HepG2 (cell line): ENCODE data around the gene PPDPF. TPM values are rescaled to one million over a fixed set of nuclear protein-coding genes. Genes with fewer than 3 reads are reported as not detected.
A peak's percentile ranks its signal among the peaks of the same experiment; 100 is the strongest.

Source experiments
- AHDC1 ChIP-seq: sonication (generic); formaldehyde crosslinking; IDR thresholded peaks from 2 replicates; pipeline ENCODE4 v1.5.1; 2020; ENCODE audit warnings: mild to moderate bottlenecking, missing genetic modification reagents, borderline replicate concordance
- HMGA1 ChIP-seq: sonication (generic); formaldehyde crosslinking; conservative IDR thresholded peaks from 2 replicates; pipeline ENCODE4 v1.4.0; 2020; ENCODE audit warnings: missing genetic modification reagents
- HNF1B ChIP-seq: sonication (generic); formaldehyde crosslinking; IDR thresholded peaks from 2 replicates; pipeline ENCODE4 v1.5.1; 2020; ENCODE audit warnings: mild to moderate bottlenecking, moderate library complexity, missing genetic modification reagents
- HNRNPUL1 ChIP-seq: fragments of 200-400 bp; formaldehyde crosslinking; IDR thresholded peaks from 2 replicates; pipeline ENCODE4 v1.6.1; 2017; ENCODE audit warnings: low read depth, mild to moderate bottlenecking, low read length, moderate library complexity
- KLF9 ChIP-seq: IDR thresholded peaks from 2 replicates; pipeline ENCODE4 v1.6.1; 2016; ENCODE audit warnings: low read depth
- NCOA1 ChIP-seq: sonication (generic); formaldehyde crosslinking; IDR thresholded peaks from 2 replicates; pipeline ENCODE4 v1.9.0; 2021; ENCODE audit warnings: missing genetic modification reagents
- PCBP1 ChIP-seq: fragments of 200-400 bp; formaldehyde crosslinking; IDR thresholded peaks from 2 replicates; pipeline ENCODE4 v1.6.1; 2017; ENCODE audit warnings: mild to moderate bottlenecking, low read depth, low read length, borderline replicate concordance
- PITX1 ChIP-seq: sonication (generic); formaldehyde crosslinking; IDR thresholded peaks from 2 replicates; pipeline ENCODE4 v1.5.1; 2020; ENCODE audit warnings: mild to moderate bottlenecking, missing genetic modification reagents
- RBM39 ChIP-seq: fragments of 200-400 bp; formaldehyde crosslinking; IDR thresholded peaks from one replicate; pipeline ENCODE4 v1.6.1; 2018; ENCODE audit warnings: antibody characterized with exemption, mild to moderate bottlenecking, low read depth, low read length; ENCODE audit not compliant: poor library complexity, severe bottlenecking
- SMARCE1 ChIP-seq: fragments of 450-650 bp; IDR thresholded peaks from 2 replicates; pipeline ENCODE4 v1.6.1; 2017; ENCODE audit warnings: borderline replicate concordance
- SMC3 ChIP-seq: IDR thresholded peaks from 2 replicates; pipeline ENCODE4 v1.6.1; 2011; ENCODE audit warnings: low read length, improper control_type of control experiment
- ZNF205 ChIP-seq: IDR thresholded peaks from 2 replicates; pipeline ENCODE4 v1.6.1; 2018; ENCODE audit warnings: missing biosample characterization, missing genetic modification reagents
- ZNF335 ChIP-seq: sonication (generic); formaldehyde crosslinking; IDR thresholded peaks from 2 replicates; pipeline ENCODE4 v1.4.0; 2020; ENCODE audit warnings: missing genetic modification reagents
- ZNF510 ChIP-seq: sonication (generic); formaldehyde crosslinking; IDR thresholded peaks from 2 replicates; pipeline ENCODE4 v1.4.0; 2020; ENCODE audit warnings: low read depth, mild to moderate bottlenecking, missing genetic modification reagents
- ZNF616 ChIP-seq: sonication (generic); formaldehyde crosslinking; IDR thresholded peaks from 2 replicates; pipeline ENCODE4 v1.5.0; 2020; ENCODE audit warnings: low read depth, mild to moderate bottlenecking, missing genetic modification reagents
- ZNF629 ChIP-seq: sonication (generic); formaldehyde crosslinking; conservative IDR thresholded peaks from 2 replicates; pipeline ENCODE4 v1.5.0; 2020; ENCODE audit warnings: missing genetic modification reagents
- ZNF660 ChIP-seq: sonication (generic); formaldehyde crosslinking; IDR thresholded peaks from 2 replicates; pipeline ENCODE4 v1.5.1; 2020; ENCODE audit warnings: mild to moderate bottlenecking, low read depth, missing genetic modification reagents, borderline replicate concordance
- ZNF761 ChIP-seq: sonication (generic); formaldehyde crosslinking; conservative IDR thresholded peaks from 2 replicates; pipeline ENCODE4 v1.4.0; 2020; ENCODE audit warnings: mild to moderate bottlenecking, missing genetic modification reagents
- ZNF773 ChIP-seq: sonication (generic); formaldehyde crosslinking; IDR thresholded peaks from 2 replicates; pipeline ENCODE4 v1.4.0; 2020; ENCODE audit warnings: missing genetic modification reagents, borderline replicate concordance
- ZNF800 ChIP-seq: sonication (generic); formaldehyde crosslinking; IDR thresholded peaks from 2 replicates; pipeline ENCODE4 v1.4.0; 2020; ENCODE audit warnings: missing genetic modification reagents
- ZNF839 ChIP-seq: sonication (generic); formaldehyde crosslinking; IDR thresholded peaks from 2 replicates; pipeline ENCODE4 v1.4.0; 2020; ENCODE audit warnings: missing genetic modification reagents, mild to moderate bottlenecking, borderline replicate concordance
- polyA plus RNA-seq, 8 experiments: library from polyadenylated mRNA; depleted of rRNA in 3 of 8; stranded (reverse) in 7 of 8; unstranded in 1 of 8; fragments of >200 nt; fragmentation: Illumina TruSeq in 4 of 8; extraction: Trizol in 4 of 8; gene quantifications; 2 replicates each; pipeline versions ENCODE4 v1.2.1 to v1.2.3, GENCODE V29; 2011 to 2016; ENCODE audit warnings: low read depth in 4 of 8, missing spikeins in 1 of 8, mixed read lengths in 1 of 8; ENCODE audit not compliant: insufficient read depth in 1 of 8
- total RNA-seq, 5 experiments: library from RNA; depleted of rRNA; stranded (reverse); fragments of >200 nt; fragmentation: Illumina TruSeq; extraction: Trizol; gene quantifications; 2 replicates each; pipeline ENCODE4 v1.2.3, GENCODE V29; 2016; ENCODE audit warnings: low read depth in 1 of 5

Gene PPDPF
- total and polyA plus RNA-seq, 2 of the 13 experiments (the other 11 are each of a cell fraction or from before 2014, with no cell fraction given), result 1.8 to 7.0 TPM

DNA sequence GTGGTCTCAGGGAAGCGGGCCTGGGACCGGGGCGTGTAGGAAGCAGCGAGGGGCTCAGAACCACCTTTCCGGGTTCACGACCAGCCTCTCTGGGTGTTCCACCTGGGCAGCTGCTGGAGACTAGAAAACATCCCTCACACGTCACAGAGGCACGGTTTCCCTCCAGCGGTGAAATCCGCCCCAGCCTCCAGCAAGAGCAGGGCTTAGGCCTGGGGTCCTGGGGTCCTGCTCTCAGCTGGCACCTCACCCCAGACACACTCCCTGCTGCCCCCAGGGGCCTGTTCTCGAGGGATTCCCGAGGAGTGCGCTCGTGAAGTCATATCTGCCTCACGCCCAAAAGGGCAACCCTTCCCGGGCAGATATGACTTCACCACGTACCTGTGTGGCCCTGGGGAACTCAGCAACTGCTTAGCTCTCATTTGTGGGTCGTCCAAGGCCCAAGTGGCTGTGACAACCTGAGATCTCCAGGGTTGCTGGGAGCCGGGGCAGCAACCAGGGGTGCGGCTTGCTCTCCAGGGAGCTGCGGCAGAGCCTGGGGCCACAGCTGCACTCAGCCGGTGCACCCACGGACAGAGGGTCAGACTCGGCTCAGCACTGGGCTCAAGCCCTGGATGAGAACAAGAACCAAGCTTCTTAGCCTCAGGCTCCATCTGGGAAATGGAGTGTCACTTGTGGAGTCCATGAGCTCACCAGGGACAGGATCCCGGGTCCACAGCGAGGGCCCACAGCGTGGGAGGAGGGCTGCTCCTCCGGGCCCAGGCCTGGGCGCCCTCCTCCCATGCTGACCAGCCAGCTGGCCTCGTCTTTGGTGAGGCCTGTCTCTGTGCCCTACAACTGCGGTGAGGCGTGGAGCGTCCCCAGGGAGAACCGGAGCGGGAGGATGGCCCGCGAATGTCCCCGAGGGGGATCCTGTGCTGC is 34.1 kb downstream of the PPDPF start (continued):
- no peak for TF ChIP-seq AHDC1 (CRISPR knock-in tag)
- no peak for TF ChIP-seq ZNF335 (CRISPR knock-in tag)
- no peak for TF ChIP-seq ZNF660
- TF ChIP-seq RBM39, result no peak
- TF ChIP-seq PCBP1, result no peak
- TF ChIP-seq PITX1 (CRISPR knock-in tag), result no peak
- TF ChIP-seq ZNF800 (CRISPR knock-in tag), result no peak; the same call in 1 of the 2 replicates
- TF ChIP-seq HMGA1 (CRISPR knock-in tag), result no peak
- no peak for TF ChIP-seq KLF9 (CRISPR knock-in tag)
- no peak for TF ChIP-seq ZNF510 (CRISPR knock-in tag)
- no peak for TF ChIP-seq ZNF761 (CRISPR knock-in tag)
- no peak for TF ChIP-seq HNF1B (CRISPR knock-in tag)
- TF ChIP-seq ZNF205 (CRISPR knock-in tag), result no peak
- no peak for TF ChIP-seq SMC3
- TF ChIP-seq NCOA1, result no peak
- TF ChIP-seq ZNF629 (CRISPR knock-in tag), result no peak
- no peak for TF ChIP-seq ZNF773 (CRISPR knock-in tag)
- TF ChIP-seq ZNF839 (CRISPR knock-in tag), result no peak
- TF ChIP-seq ZNF616, result 0 out of 2 replicates have a peak, but pooled peaks have one; percentile 33
- no peak for TF ChIP-seq SMARCE1
- TF ChIP-seq HNRNPUL1, result no peak
